Thyroid gland (tissue), 4 donors: ENCODE measurements around the gene TMCO4. TPM values are rescaled to one million over a fixed set of nuclear protein-coding genes. Genes with fewer than 3 reads are reported as not detected.

Experiments
- DNase-seq, 2 donors: peaks; one replicate each; pipeline ENCODE4 v3.0.0-alpha.2; 2019
- H3K27ac ChIP-seq, 3 donors: fragments of 200-600 bp; sonication (generic); 1 replicate in 2 of 3; 2 replicates in 1 of 3; pipeline ENCODE4 v1.5.1; 2016 to 2019; ENCODE audit warnings: mild to moderate bottlenecking in 1 of 3, moderate library complexity in 1 of 3
- H3K27me3 ChIP-seq: fragments of 200-600 bp; sonication (generic); one replicate; pipeline ENCODE4 v1.5.1; 2019
- H3K36me3 ChIP-seq, 2 donors: fragments of 200-600 bp; sonication (generic); one replicate each; pipeline ENCODE4 v1.5.1; 2016 to 2019
- H3K4me1 ChIP-seq, 2 donors: fragments of 200-600 bp; sonication (generic); one replicate each; pipeline ENCODE4 v1.5.1; 2017 to 2019
- H3K4me3 ChIP-seq, 3 donors: fragments of 200-600 bp; sonication (generic); replicated peaks in 1 of 3; 1 replicate in 2 of 3; 2 replicates in 1 of 3; pipeline ENCODE4 v1.5.1; 2016; ENCODE audit warnings: mild to moderate bottlenecking in 1 of 3
- H3K9me3 ChIP-seq: fragments of 200-600 bp; sonication (generic); one replicate; pipeline ENCODE4 v1.5.1; 2017
- CTCF ChIP-seq, 6 experiments: fragments of 200-600 bp in 3 of 6; fragments of 450-650 bp in 3 of 6; sonication (generic) in 3 of 6; IDR thresholded peaks; one replicate each; pipeline ENCODE4 v1.5.1; 2016 to 2019; ENCODE audit warnings: antibody characterized with exemption in 6 of 6, mild to moderate bottlenecking in 2 of 6, inconsistent platforms in 1 of 6, moderate library complexity in 1 of 6
- POLR2A ChIP-seq, 2 donors: fragments of 450-650 bp; IDR thresholded peaks; one replicate each; pipeline ENCODE4 v1.6.1; 2017; ENCODE audit warnings: antibody characterized with exemption in 2 of 2, mild to moderate bottlenecking in 2 of 2, moderate library complexity in 1 of 2
- WGBS, 2 donors: methylation state at CpG; one replicate each; pipeline ENCODE4 v1.1.5; 2017; 5-methylcytosine and 5-hydroxymethylcytosine counted together
- intact Hi-C: fragments of 100-400 bp; cut with DNase I; formaldehyde crosslinking; loops from one replicate; pipeline ENCODE4 v1.15.1; 2023
- total RNA-seq, 4 donors: library from RNA; depleted of rRNA; stranded (reverse); fragments of >200 nt; gene quantifications; one replicate each; pipeline ENCODE4 v1.2.3, GENCODE V29; 2016

The TMCO4 gene
- total RNA-seq, 4 donors from 2014 or later = 34.3 to 67.7 (median 61.4) TPM

- no peaks in the 10 kb centered on the region for H3K36me3 ChIP-seq
- H3K4me1 ChIP-seq = peaks cover 9% of the 10 kb centered on the region in 2 donors
- H3K9me3 ChIP-seq = no peaks in the 10 kb centered on the region
- intact Hi-C loops = no loop called here
- peak overlapping the region; percentile 33 to 45 (median 44) for H3K27ac ChIP-seq
- TF ChIP-seq POLR2A (IDR thresholded peaks at IDR 0.05) = no peak
- no peak for TF ChIP-seq CTCF (IDR thresholded peaks at IDR 0.05)
- no peak for DNase-seq
- WGBS, 2 donors = 20 to 26% methylated on average over 11 of the region's 11 CpGs
- H3K4me3 ChIP-seq = no peak overlapping the region
- H3K27me3 ChIP-seq = no peaks in the 10 kb centered on the region
Observed at GRCh38 chr1:19844731-19845495, 45.2 kb upstream of the TMCO4 start.

- TF ChIP-seq POLR2A (IDR thresholded peaks at IDR 0.05) = no peak
- no peak for TF ChIP-seq CTCF (IDR thresholded peaks at IDR 0.05)
- no peak for DNase-seq
- intact Hi-C loops = no loop called here
Observed at GRCh38 chr1:19840228-19840627, 40.5 kb upstream of the TMCO4 start.

GRCh38 chr1:19837866-19838265 lies 38.1 kb upstream of the TMCO4 start:
- DNase-seq = no peak
- Histone ChIP-seq H3K27ac (no peak overlapping the region), H3K36me3 (no peaks in the 10 kb centered on the region), H3K4me3 (no peak overlapping the region), H3K27me3 (no peaks in the 10 kb centered on the region), H3K9me3 (no peaks in the 10 kb centered on the region), H3K4me1 (no peaks in the 10 kb centered on the region)
- intact Hi-C loops = no loop called here
- TF ChIP-seq CTCF (IDR thresholded peaks at IDR 0.05) = no peak
- TF ChIP-seq POLR2A (IDR thresholded peaks at IDR 0.05) = no peak
- WGBS, 2 donors = 60 to 64% methylated on average over 2 of the region's 2 CpGs

More at GRCh38 chr1:19840228-19840627, 40.5 kb upstream of the TMCO4 start:
- H3K27me3 ChIP-seq = no peaks in the 10 kb centered on the region
- no peak overlapping the region for H3K4me3 ChIP-seq
- no peaks in the 10 kb centered on the region for H3K9me3 ChIP-seq
- no peak overlapping the region for H3K27ac ChIP-seq
- peaks cover 4 to 5% of the 10 kb centered on the region in 2 donors for H3K4me1 ChIP-seq
- no peaks in the 10 kb centered on the region for H3K36me3 ChIP-seq

GRCh38 chr1:19835578-19835977 lies 35.9 kb upstream of the TMCO4 start:
- intact Hi-C loops = no loop called here
- Histone ChIP-seq H3K27ac (no peak overlapping the region), H3K27me3 (no peaks in the 10 kb centered on the region), H3K9me3 (no peaks in the 10 kb centered on the region), H3K4me1 (no peaks in the 10 kb centered on the region), H3K4me3 (no peak overlapping the region), H3K36me3 (no peaks in the 10 kb centered on the region)
- 92 to 93% methylated on average over 4 of the region's 4 CpGs for WGBS, 2 donors
- no peak for TF ChIP-seq POLR2A (IDR thresholded peaks at IDR 0.05)
- no peak for TF ChIP-seq CTCF (IDR thresholded peaks at IDR 0.05)
- DNase-seq = no peak

GRCh38 chr1:19831441-19831840 lies 31.7 kb upstream of the TMCO4 start:
- no peak for TF ChIP-seq POLR2A (IDR thresholded peaks at IDR 0.05)
- DNase-seq = no peak
- Histone ChIP-seq H3K4me1 (no peaks in the 10 kb centered on the region), H3K27me3 (no peaks in the 10 kb centered on the region), H3K36me3 (no peaks in the 10 kb centered on the region), H3K27ac (no peak overlapping the region), H3K4me3 (no peak overlapping the region), H3K9me3 (no peaks in the 10 kb centered on the region)
- WGBS, 2 donors = 75 to 81% methylated on average over 3 of the region's 3 CpGs
- intact Hi-C loops = no loop called here
